ENCODE data around the gene FGF12. TPM values are rescaled to one million over a fixed set of nuclear protein-coding genes. Genes with fewer than 3 reads are reported as not detected.

FGF12 gene
- total RNA-seq, 2 experiments from 2014 or later = 0.06 to 1.7 TPM

DNA sequence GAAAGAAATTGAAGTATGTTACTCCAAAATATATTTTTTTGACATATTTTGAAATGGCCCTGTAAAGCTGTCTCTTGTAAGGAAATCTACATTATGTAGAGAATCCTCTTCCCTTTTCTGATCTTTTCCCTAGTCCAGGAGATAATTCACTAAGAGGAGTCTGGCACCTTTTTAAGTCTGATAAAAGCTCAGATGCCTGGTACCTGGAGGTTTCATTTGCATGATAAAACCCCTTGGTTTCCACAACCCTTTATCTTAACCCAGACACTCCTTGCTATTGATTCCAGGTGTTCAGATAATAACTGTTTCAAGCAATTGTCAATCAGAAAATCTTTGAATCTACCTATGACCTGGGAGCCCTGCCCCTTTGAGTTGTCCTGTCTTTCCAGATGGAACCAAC is 26.5 kb downstream of the FGF12 start:
- Histone ChIP-seq H3K9me3 (ENCODE audit: low read length) (no peaks in the 10 kb centered on the region), H3K4me3 (ENCODE audit: low read depth, low read length, poor library complexity, severe bottlenecking) (no peak overlapping the region), H3K9me2 (ENCODE audit: insufficient read depth, low read length) (no peaks in the 10 kb centered on the region), H3K27ac (ENCODE audit: low read depth, low read length, poor library complexity, severe bottlenecking) (no peak overlapping the region), H3K36me3 (ENCODE audit: insufficient read depth, low read length) (no peaks in the 10 kb centered on the region), H3K4me1 (ENCODE audit: insufficient read depth, low read length, poor library complexity, severe bottlenecking) (no peaks in the 10 kb centered on the region), H3K79me2 (ENCODE audit: insufficient read depth, low read depth, low read length) (no peaks in the 10 kb centered on the region), H3K4me2 (ENCODE audit: low read length) (no peak overlapping the region), H4K20me1 (ENCODE audit: insufficient read depth, low read length) (no peaks in the 10 kb centered on the region), H2AFZ (ENCODE audit: low read length) (no peak overlapping the region)
- DNase-seq (ENCODE audit: low spot score) = no peak
- CTCF ChIA-PET (ENCODE audit: unreplicated experiment) = no interaction called here
- intact Hi-C loops (cut with micrococcal nuclease; ENCODE audit: unreplicated experiment) = no loop called here
- BruUV-seq (replicated peaks) = no TSS peak
- POLR2A ChIA-PET = no interaction called here
- TF ChIP-seq, protein P1, sequence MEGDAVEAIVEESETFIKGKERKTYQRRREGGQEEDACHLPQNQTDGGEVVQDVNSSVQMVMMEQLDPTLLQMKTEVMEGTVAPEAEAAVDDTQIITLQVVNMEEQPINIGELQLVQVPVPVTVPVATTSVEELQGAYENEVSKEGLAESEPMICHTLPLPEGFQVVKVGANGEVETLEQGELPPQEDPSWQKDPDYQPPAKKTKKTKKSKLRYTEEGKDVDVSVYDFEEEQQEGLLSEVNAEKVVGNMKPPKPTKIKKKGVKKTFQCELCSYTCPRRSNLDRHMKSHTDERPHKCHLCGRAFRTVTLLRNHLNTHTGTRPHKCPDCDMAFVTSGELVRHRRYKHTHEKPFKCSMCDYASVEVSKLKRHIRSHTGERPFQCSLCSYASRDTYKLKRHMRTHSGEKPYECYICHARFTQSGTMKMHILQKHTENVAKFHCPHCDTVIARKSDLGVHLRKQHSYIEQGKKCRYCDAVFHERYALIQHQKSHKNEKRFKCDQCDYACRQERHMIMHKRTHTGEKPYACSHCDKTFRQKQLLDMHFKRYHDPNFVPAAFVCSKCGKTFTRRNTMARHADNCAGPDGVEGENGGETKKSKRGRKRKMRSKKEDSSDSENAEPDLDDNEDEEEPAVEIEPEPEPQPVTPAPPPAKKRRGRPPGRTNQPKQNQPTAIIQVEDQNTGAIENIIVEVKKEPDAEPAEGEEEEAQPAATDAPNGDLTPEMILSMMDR (conservative IDR thresholded peaks at IDR 0.05; ENCODE audit: low read length) = no peak
- TF ChIP-seq EZH2phosphoT487 (IDR thresholded peaks at IDR 0.05; ENCODE audit: borderline replicate concordance, low read depth, low read length) = no peak

DNA sequence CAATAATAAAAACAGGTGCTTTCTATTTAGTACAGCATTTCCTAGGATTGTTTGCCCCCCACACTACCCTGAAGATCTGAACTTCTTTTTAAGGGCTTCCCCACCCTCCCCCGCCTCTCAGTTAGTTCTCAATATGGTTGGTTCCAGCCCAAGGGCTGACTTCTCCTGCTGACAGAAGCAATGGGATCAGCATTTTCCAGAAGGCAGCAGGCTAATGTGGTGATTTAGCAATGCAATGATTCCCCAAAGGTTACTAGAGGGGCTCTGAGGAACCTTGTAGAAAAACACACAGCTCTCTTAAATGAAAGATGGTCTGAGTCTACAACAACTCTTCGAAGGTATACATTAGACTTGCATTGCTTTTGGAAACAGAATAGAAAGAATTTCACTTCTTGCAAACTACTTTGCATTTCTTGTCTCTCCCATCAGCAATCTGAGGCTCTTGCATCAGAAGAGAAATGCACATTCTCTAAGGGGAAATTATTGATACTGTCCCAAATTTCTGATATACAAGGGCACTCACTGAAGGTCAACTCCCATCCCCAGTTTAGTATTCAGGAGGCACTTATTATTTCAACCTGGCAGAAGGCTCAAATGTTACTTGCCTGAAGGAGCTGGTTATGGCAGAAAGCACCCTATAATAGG is 30.3 kb downstream of the FGF12 start:
- TF ChIP-seq, protein P1 (conservative IDR thresholded peaks at IDR 0.05; ENCODE audit: low read length) = no peak
- no peak for TF ChIP-seq EZH2phosphoT487 (IDR thresholded peaks at IDR 0.05; ENCODE audit: borderline replicate concordance, low read depth, low read length)
- DNase-seq (ENCODE audit: low spot score) = no peak
- no peaks in the 10 kb centered on the region for H3K4me1 ChIP-seq (ENCODE audit: insufficient read depth, low read length, poor library complexity, severe bottlenecking)
- no peak overlapping the region for H2AFZ ChIP-seq (ENCODE audit: low read length)
- H3K4me2 ChIP-seq (ENCODE audit: low read length) = no peak overlapping the region
- no peaks in the 10 kb centered on the region for H3K79me2 ChIP-seq (ENCODE audit: insufficient read depth, low read depth, low read length)
- no peaks in the 10 kb centered on the region for H3K9me3 ChIP-seq (ENCODE audit: low read length)
- CTCF ChIA-PET (ENCODE audit: unreplicated experiment) = no interaction called here
- BruUV-seq (replicated peaks) = no TSS peak
- no peaks in the 10 kb centered on the region for H4K20me1 ChIP-seq (ENCODE audit: insufficient read depth, low read length)
- H3K27ac ChIP-seq (ENCODE audit: low read depth, low read length, poor library complexity, severe bottlenecking) = no peak overlapping the region
- H3K4me3 ChIP-seq (ENCODE audit: low read depth, low read length, poor library complexity, severe bottlenecking) = no peak overlapping the region
- POLR2A ChIA-PET = interaction anchor here (0.6 kb wide), 1 partner anchor 9 kb away, joined by 3 read pairs; no protein-coding TSS in a partner anchor
- H3K9me2 ChIP-seq (ENCODE audit: insufficient read depth, low read length) = no peaks in the 10 kb centered on the region
- no peaks in the 10 kb centered on the region for H3K36me3 ChIP-seq (ENCODE audit: insufficient read depth, low read length)
- intact Hi-C loops (cut with micrococcal nuclease; ENCODE audit: unreplicated experiment) = no loop called here

DNA sequence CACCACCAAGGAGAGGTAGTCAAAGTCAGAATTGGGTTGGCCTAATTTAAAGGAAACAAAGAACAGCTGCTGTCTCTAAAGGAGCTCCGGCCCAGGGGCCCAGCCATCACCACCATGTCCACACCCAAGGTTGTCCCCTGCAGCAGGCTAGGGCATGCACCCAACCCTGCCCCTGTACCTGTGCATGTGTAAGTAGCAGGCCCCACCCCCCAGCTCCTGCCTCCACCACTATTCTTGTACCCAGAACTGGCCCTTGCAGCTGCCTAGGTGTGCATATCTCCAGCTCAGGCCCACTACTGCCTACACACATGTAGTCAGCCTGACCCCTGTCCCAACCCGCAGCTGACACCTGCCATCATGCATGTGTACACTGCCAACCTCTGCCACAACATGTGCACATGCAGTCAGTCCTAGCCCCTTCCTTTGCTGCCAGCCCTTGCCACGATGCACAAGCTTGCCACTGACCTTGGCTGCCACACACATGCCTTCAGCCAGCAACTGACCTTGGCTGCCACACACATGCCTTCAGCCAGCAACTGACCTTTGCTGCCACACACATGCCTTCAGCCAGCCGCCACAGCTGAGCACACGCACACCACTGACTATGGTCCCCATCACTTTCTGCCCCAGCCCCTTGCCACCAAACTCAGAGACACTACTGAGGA is 39.7 kb downstream of the FGF12 start:
- ChIA-PET CTCF (ENCODE audit: unreplicated experiment) (no interaction called here), POLR2A (interaction anchor here (0.6 kb wide), 1 partner anchor 36 kb away, joined by 6 read pairs; no protein-coding TSS in a partner anchor)
- TF ChIP-seq, protein P1 (conservative IDR thresholded peaks at IDR 0.05; ENCODE audit: low read length) = no peak
- no peak for TF ChIP-seq EZH2phosphoT487 (IDR thresholded peaks at IDR 0.05; ENCODE audit: borderline replicate concordance, low read depth, low read length)
- no peaks in the 10 kb centered on the region for H3K9me2 ChIP-seq (ENCODE audit: insufficient read depth, low read length)
- H3K4me2 ChIP-seq (ENCODE audit: low read length) = no peak overlapping the region
- H3K79me2 ChIP-seq (ENCODE audit: insufficient read depth, low read depth, low read length) = no peaks in the 10 kb centered on the region
- intact Hi-C loops (cut with micrococcal nuclease; ENCODE audit: unreplicated experiment) = no loop called here
- H3K9me3 ChIP-seq (ENCODE audit: low read length) = no peaks in the 10 kb centered on the region
- no peaks in the 10 kb centered on the region for H3K36me3 ChIP-seq (ENCODE audit: insufficient read depth, low read length)
- no peak overlapping the region for H3K27ac ChIP-seq (ENCODE audit: low read depth, low read length, poor library complexity, severe bottlenecking)
- H2AFZ ChIP-seq (ENCODE audit: low read length) = no peak overlapping the region
- no TSS peak for BruUV-seq (replicated peaks)
- no peak for DNase-seq (ENCODE audit: low spot score)
- H4K20me1 ChIP-seq (ENCODE audit: insufficient read depth, low read length) = no peaks in the 10 kb centered on the region
- H3K4me3 ChIP-seq (ENCODE audit: low read depth, low read length, poor library complexity, severe bottlenecking) = no peak overlapping the region
- no peaks in the 10 kb centered on the region for H3K4me1 ChIP-seq (ENCODE audit: insufficient read depth, low read length, poor library complexity, severe bottlenecking)

Measured in OCI-LY7 (cell line).